IPS DF 4.7 (cell line): ENCODE results near the gene RPS6KA5.
"Not testable (repeated sequence)": the region's sequence is repeated elsewhere in the genome, so short reads cannot be mapped to it uniquely, and the experiment has no call there.

ENCODE experiments used
- DNase-seq: peaks from one replicate; pipeline ENCODE4 v3.0.0-alpha.2; 2013; ENCODE audit warnings: low spot score; ENCODE audit errors: extremely low read depth

RPS6KA5 gene

DNA sequence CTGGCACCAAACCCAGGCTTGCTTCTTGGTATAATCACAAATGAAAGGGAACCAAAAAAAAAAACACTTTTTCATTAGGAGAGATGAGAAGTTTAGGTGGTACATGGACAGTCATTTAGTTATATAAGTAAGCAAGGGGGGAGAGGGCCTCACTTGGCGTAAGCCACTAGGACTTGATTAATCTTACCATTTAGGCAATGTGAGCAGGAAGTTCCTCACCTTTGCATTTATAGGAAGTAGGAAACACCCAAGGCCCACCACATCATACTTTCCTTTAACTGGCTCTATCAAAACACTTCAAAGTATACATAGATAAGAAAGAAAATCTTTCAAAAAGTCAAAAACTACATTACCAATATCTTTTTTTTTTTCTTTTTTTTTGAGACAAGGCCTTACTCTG, 6.7 kb upstream of the RPS6KA5 start:
- DNase-seq: no peak

DNA sequence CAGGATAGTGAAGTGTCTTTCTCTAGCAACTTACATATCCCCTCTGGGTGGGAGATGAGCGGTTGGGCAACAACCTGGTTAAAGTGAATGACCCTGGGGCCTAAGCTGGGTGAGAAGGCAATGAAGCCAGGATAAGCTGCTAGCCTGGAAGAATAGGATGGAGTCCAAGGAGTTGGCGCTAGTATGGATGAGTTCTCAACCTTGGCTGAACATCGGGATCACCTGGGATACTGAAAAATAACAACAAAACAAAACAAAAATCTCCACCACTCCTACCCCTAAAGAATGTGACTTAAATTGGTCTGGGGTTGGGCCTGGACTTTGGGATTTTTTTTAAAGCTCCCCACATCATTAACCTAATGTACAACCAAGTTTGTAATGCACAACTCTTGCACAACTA, 4.8 kb upstream of the RPS6KA5 start:
- DNase-seq: no peak

DNA sequence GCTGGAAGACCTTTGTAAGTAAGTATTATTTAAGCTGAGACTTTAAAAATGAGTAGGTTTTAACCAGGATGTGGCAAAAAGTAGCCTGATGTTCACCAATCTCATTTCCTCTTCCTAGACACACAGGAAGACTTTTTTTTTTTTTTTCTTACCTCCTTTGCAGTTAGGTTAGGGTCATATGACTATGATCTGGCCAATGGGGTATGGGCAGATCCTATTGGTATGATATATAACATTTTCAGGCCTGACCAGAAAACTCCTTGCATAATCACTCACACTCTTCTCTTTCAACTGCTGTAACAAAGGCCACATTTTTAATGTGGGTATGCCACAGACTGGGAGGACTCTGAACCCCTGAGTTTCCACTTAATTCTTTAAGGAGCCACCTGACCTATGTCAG, 2.7 kb upstream of the RPS6KA5 start:
- no peak for DNase-seq

DNA sequence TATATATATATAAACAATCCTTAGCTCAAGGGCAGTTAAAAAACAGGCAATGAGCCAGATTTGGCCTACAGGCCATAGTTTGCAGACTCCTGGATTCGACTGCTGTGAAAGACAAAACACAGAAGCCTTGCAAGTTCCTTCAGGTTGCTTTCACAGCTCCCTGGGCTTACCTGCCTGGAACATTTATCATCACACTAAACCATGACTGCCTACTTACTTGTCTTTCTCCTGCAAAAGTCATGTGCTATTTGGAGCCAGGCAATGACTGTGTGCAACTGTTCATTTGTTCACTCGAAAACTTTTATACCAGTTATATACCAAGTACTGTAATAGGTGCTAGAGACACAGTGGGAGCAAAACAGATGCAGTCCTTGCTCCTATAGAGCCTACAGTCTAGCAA, 2.2 kb upstream of the RPS6KA5 start:
- DNase-seq: no peak

DNA sequence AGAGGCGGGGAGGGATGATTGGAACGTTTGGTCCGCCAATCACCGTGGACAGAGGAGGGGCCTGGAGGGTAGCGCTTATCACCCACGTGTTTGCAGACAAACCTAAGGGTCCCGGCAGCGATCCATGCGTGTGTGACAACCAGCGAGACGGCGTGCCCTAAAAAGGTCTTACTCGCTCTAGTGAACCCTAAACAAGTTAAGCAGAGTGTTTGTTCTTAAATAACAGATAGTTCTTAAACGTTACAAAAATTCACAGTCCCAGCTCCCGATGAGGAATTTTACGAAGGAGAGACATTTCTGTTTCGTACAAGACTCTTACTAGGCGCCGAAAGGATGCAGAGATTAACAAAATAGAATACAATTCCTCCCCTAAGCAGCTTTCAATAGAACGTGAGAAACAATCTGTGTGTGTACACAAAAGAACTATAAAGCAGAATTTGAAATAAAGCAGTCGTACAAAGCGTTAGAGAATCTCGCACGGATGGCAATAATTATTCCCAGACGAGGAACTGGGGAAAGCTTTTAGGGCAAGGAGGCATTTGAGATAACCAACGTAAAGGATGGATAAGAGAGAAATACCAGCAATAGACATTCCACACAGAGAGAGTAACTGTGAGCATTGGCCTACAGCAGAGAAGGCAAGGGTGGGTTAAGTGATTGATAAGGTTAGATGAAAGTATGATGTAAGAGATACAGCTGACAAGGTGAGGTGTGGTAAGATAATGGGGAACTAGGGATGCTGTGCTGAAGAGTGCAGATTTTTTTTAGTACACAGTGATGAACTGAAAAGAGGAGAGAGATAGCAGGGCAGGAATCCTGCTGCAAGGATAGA, 831 bp upstream of the RPS6KA5 start:
- no peak for DNase-seq

DNA sequence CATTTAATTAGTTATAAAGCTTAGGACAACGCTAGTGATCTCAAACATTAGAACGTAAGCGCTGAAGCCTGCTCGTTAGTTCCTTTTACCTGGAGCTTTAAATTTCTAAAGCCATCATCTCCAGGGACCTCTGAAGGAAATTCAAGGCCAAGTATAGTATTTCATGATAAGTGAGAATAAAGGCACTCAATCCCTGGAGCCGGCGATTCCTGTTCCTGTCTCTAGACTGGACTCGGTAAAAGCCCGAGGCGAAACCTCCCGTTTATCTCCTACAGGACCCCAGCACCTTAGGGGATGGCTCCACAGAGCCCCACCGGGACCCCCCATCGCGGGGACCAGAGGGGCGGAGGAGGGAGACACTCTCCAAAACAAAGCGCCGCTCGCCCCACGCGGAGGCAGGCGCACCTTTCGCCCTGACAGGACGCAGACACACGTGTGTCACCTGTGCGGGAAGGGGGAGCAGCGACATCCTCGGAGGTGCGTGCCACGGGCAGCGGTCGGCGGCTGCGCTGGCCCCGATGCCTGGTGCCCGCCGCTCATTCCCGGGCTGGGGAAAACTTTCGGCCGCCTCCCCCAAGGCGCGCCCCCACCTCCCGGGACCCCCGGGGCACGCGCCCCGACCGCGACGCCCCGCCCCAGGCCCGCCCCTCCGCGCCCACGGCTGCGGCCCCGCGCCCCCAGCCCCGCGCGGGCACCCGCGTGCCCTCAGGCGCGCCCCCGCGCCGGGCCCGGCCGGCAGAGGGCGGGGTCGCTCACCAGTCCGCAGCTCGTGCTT, 678 bp downstream of the RPS6KA5 start:
- DNase-seq: no peak

DNA sequence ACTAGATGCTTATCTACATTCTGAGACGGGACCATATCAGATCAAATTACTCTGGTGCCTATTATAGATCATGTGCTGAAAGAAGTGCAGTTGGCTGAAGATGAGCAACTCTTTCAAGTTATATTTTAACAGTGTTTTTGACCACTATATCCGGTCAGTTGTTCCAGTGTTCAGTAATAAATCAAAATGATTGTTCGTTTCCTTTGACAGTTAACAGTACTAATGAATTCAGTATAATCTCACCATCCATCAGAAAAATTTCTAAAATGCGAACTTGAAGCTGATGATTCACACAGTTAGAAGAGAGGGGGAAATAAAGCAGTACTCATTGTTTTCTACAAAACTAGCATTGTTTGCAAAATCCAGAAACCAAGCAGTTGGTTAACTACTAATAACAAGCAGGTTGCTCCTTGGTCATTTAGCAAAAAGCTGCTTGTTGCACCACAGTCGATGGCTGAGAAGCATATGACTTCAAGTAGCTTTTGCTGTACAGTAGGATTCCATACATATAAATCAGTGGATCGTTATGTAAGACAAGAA, 2.3 kb downstream of the RPS6KA5 start:
- no peak for DNase-seq

DNA sequence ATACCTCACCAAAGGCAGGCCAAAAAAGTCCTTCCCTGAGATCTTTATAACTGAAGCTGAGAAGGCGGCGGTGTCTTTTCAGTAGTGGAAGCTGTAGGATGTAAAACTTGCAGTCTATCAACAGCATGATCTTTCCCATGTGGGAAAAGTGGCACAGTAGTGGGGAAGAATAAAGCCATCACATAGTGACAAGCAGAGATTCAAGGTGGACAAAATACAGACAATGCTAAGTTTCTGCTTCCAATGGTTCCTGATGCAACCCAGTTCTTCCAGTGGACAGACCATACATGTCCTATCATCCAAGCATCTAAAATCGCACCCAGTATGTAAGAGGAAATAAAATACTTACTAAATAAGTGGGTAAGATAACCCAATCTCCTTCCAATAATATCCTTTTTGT, 4.1 kb downstream of the RPS6KA5 start:
- no peak for DNase-seq

DNA sequence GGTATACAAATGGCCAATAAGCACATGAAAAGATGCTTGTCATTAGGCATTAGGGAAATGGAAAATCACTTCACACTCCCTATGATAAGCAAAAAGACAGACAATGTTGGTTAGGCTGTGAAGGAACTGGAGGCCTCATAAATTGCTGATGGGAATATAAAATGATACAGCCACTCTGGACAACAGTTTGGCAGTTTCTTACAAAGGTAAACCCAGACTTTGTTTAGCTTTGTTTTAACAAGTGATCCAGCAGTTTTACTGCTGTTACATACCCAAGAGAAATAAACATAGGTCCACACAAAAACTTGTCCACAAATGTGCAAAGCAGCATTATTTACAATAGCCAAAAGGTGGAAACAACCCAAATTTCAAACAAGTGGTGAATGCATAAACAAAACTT, 5.4 kb downstream of the RPS6KA5 start:
- no peak for DNase-seq

DNA sequence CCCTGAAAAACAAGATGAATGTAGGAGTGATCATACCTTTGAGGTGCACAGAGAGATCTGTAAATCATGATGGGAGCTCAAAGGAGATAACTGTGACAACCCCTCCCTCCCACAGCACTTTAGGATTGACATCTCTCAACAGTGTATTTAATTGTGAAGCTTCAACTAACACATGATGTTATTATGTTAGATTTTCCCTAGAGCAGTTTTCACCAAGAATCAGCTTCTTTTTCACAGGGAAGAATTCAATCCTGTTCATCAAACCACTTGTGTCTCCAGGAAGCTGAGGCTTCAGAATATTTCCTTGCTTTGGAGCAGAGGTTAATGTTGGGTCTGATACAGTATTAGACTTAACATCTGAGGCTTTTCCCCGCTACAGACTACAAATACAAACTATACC, 11.8 kb downstream of the RPS6KA5 start:
- no peak for DNase-seq

DNA sequence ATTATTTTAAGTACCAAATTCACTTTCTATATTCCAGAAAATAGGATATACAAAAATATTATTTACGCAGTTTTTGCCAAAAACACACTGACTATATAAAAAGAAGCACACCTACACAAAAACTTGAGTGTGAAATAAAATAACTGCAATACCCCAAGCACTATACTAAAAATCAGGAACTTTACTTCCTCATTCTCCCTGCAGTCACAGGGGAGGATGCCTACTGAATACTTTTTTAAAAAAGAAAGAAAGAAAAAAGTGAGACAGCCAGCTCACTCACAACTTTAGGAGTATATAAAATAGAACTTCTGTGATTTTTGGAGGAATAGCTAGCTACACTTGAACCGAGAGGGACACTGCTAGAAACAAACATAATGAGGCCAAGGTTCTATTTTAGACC, 12.2 kb downstream of the RPS6KA5 start:
- no peak for DNase-seq

DNA sequence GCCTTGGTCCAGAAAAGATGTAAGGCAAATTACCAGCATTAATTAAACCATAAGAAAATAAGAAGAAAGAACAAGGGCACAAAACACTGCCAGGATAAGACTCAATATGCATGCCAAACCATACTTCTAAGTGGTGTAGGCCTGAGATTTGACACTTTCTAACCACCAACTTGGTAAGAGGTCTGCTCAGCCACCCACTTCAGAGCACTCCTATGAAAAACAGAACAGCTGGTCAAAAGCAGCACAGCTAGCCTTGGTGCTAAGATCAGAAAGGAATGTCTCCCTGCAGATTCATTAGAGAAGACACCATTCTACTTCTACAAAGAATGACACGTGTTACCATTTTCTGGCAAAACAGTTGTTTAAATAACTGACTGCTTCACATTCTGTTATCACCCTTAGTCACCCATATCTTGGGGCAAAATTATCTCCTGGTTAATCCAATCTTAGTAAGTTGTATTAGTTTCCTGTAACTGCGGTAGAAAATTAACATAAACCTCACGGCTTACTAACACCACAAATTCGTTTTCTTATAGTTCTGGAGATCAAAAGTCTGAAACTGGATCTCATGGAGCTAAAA, 13.2 kb downstream of the RPS6KA5 start:
- DNase-seq: no peak

DNA sequence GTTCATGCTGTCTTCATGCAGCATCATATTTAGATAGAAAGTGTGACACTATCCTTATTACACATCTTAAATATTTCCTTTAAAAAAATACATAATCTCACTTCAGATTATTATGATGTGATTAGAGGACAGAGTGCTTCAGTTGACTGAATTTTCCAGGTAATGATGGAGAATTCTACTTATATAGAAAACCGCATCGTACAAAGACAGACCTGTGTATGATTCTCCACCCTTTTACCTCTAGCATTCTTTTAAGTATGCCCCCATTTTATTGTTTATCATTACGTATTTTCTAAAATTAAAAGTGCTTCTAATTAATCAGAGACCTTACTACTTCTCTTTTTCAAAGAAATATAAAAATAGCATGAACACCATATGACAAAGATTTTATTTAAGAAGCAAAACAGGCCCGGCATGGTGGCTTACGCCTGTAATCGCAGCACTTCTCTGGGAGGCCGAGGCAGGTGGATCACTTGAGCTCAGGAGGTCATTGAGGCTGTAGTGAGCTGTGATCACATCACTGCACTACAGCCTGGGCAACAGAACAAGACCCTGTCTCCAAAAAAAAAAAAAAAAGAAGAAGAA, 13.9 kb downstream of the RPS6KA5 start:
- DNase-seq: no peak

DNA sequence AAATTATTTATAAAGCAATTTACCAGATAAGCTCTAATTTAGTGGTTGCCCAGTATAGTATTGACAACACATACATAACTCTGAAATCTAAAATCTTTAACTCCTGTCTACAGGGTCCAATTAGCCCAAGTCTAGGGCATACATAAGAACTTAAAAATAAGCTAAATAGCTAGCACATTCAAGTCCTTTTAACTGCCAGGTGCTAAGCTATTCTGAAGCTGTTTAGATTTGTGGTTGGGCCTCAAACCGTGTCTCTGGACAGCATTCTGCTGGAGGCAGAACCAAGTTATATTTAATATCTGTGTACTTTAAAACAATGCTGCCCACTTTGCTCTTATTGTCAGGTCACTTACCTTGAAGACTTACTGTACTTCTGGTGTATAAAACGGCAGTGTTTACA, 19.0 kb downstream of the RPS6KA5 start:
- DNase-seq: no peak

DNA sequence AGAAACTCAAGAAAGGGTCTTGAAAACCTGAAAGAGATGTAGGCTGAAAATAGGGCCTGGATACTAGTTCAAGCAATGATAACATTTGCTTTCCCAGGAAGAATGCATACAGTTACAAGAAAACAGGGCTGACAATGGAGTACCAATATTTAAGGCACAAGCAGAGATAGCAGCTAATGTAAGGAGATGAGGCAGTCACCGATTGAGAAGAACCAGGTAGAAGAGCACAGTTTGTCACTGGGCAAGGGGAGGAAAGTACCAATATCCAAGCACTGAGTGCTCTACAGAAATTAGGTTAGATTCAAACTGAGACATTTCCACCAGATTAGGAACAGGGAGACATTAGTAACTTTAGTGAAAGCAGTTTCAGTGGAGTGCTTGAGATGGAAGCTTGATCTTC, 19.9 kb downstream of the RPS6KA5 start:
- no peak for DNase-seq

DNA sequence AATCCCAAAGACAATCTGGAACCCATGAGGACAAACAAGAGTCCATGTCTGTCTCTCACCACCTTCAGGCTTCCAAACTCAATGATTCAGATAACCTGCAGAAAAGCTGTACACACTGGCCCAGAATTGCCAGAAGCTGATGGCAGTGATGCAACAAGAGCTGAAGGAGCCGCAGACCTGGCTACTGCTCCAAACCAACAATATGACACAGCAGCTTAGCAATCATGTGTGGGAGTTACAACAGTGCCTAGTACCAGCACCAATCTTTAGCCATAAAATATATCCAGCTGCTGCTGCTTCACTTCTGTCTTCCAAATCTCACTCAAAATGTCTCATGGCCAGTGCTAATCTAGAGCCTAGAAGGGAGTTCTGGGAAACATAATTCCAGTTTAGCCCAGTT, 22.0 kb downstream of the RPS6KA5 start:
- DNase-seq: no peak

DNA sequence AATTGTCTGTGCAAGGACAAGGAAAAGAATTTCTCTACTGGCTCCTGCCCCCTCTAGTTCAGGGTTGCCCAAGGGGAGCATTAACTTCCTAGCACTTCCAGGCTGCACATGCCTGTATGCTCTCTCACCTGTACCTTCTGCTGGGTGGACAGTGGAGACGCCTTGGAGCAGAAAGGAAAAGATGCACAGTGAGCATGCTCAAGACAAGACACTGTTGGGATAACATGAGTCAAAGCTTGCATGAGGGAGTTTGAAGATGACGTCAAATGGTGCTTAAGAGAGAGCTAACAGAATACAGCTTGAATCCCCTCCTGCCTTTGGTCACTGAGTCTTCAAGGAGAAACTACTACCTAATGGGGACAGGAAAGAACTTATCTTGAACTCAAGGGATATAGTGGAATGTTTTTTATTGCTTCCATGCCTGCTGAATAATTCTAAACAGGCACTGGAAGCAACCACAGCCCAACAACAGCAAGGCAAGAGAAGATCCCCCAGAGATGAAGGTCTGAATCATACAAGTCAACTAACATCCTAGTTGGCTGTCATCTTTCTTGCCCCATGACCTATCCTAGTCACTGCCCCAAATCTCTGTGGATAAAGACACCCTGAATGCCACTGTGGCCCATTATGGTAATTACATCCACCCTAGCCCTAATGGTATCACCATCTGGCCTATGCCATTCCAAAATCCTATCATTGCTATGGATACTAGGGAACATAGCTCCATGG, 23.5 kb downstream of the RPS6KA5 start:
- DNase-seq: no peak

DNA sequence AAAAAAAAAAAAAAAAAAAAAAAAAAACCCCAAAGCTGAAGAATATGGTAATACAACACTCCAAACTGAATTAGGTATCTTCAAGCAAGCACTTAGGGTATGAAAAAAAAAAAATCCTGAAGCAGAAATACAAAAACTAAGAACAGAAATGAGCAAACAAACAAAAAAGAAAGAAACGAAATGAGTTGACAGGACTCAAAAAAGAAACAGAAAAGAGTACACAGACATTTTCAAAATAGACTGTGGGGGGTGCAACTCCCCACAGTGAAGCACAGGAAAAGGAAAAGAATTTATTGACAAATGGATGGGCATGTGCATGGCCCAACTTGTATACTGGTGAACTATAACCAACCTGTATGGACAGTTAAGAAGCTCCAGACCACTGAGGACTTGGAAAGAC, 24.6 kb downstream of the RPS6KA5 start:
- DNase-seq: no peak

DNA sequence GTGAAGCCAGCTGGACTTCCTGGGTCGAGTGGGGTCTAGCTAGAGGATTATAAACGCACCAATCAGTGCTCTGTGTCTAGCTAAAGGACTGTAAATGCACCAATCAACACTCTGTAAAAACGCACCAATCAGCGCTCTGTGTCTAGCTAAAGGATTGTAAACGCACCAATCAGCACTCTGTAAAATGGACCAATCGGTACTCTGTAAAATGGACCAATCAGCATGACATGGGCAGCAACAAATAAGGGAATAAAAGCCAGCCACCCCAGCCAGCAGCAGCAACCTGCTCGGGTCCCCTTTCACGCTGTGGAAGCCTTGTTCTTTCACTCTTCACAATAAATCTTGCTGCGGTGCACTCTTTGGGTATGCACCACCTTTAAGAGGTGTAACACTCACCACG, 26.1 kb downstream of the RPS6KA5 start:
- DNase-seq: not testable (repeated sequence)

DNA sequence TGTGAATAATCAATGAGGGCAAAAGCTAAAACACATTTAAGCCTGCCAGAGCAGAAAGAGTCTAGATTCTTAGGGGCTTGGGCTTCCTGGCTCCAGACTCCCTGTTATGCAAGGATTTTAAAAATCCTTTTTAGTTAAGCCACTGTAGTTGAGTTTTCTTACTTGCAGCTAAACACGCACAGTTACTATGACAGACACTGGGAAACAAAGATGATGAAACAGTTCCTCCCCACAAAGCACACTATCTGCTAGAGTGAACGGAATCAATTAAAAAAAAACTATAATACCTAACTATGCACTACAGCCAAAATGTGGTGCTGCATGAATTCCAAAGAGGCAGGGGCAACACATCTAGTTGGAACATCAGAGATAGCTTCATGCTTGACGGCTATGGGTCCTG, 28.2 kb downstream of the RPS6KA5 start:
- DNase-seq: no peak

DNA sequence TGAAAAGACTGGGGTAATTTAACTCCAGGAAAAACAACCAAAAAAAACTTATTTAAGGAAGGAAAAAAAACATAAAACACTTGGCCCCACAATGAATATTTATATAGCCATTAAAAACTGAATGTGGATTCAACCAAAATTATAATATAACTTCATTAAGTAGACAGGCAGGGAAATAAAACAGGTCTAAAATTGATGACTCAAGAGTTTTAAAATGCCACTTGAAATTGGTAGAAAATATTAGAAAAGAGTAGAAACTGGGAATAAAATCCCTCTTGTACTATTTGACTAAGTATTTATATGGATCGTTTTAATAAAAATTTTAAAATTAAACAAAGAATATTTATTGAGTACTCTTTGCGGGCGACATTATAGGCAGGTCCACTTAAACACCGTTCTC, 28.8 kb downstream of the RPS6KA5 start:
- DNase-seq: no peak
